ENCODE data around the gene NMNAT3. TPM values are rescaled to one million over a fixed set of nuclear protein-coding genes. Genes with fewer than 3 reads are reported as not detected.

Gene NMNAT3
- total RNA-seq, 1 donor from 2014 or later = 1.5 TPM

DNA sequence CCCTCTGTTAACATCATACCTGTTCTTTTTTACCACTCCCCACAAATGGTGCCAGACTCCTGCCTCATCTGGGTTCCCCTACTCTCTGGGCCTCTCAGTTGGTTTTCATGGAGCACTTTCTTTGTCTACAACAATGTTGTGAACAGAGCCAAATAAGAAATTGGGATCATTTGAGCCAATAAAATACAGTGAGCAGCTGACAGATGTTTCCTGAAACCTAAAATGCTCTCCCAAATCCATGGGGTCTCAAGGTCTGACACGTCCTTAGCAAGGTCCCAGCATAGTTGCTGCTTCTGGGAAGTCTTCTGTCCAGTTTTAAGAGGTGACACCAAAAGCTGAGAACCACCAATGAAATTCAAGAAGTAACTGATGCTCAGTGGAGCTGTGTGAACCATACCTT is 1.7 kb downstream of the NMNAT3 start:
- DNase-seq (ENCODE audit: low spot score) (no peak), ATAC-seq (no peak)

DNA sequence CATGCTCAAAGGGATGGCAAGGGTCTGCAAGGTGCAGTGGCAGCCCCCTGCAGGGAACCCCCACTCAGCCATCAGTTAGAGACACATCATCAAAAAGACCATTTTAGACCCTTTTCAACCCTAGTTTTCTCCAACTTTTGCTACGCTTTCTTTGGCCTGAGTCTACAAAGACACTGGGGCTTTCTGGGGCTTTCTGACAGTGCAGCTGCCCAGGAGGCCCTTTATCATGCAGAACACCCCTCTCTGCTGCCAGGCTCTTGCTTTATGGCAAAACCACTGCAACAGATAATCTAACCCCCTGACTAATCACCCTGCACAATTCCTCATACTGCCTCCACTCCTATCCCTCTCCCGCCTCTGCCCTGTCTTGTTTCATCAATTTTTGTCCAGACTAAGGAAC is 2.4 kb downstream of the NMNAT3 start:
- no peak for ATAC-seq
- DNase-seq (ENCODE audit: low spot score) = no peak

- ATAC-seq (no peak), DNase-seq (ENCODE audit: low spot score) (no peak)
Observed at GRCh38 chr3:139674571-139675260, 3.1 kb downstream of the NMNAT3 start.

GRCh38 chr3:139672884-139673283 is 4.9 kb downstream of the NMNAT3 start:
- no peak for ATAC-seq
- no peak for DNase-seq (ENCODE audit: low spot score)

GRCh38 chr3:139671863-139672646 is 5.7 kb downstream of the NMNAT3 start:
- DNase-seq (ENCODE audit: low spot score) (no peak), ATAC-seq (no peak)

DNA sequence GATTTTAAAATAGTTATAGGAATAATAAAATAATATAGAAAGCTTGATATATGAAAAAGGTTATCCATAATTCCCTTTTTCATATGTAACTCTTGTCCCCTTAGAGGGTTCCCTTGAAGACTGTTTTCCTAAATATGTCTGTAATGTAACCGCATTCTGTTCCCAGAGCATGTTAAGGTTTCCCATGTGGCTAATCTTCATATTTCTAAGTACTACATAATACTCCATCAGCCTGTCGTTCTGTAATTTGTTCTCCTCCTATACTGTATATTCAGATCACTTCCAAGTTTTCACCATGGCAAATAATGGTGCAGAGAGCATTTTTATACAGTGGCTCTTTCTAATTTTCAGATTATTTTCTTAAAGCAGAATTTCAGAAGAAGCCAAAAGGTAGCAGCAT is 6.7 kb downstream of the NMNAT3 start:
- DNase-seq (ENCODE audit: low spot score) (no peak), ATAC-seq (no peak)

DNA sequence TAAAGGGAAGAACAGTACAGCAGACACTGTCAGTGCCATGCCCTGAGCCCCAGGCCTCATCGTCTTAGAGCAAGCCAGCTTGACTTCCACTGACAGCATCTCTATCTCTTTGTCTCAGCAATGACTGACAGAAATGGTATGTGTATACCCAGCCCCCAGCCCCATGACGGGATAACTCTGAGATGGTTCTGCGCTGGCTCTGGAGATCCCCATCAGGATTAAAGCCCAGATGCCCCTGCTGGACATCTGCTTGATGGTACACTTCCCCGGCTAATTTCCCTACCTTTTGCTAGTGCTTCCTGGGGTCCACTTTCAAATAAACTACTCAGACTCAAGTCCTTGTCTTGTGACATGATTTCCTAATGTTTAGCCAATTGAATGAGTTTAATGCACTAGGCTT is 7.6 kb downstream of the NMNAT3 start:
- DNase-seq (ENCODE audit: low spot score) (no peak), ATAC-seq (no peak)

- no peak for DNase-seq (ENCODE audit: low spot score)
- no peak for ATAC-seq
Observed at GRCh38 chr3:139668332-139668731, 9.4 kb downstream of the NMNAT3 start.

GRCh38 chr3:139664958-139665357 is 12.8 kb downstream of the NMNAT3 start:
- DNase-seq (ENCODE audit: low spot score) = no peak
- ATAC-seq = no peak

DNA sequence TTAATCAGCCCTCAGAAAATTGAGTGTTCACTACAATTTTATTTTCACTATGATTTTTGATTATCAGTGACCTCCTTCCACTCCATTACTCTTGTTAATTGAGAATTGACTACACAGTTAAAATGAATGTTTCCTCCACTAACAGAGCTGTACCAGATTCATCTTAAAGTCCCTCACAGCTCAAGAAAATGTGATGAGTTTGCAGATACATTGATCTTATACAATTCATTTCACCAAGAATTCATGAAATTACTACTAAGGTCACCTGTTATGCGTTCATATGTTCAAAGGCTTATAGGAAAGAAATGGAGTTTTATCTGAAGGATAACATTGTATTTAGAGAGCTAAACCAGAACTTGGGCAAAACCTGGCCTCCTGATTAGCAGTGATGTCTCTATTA is 17.5 kb downstream of the NMNAT3 start:
- ATAC-seq = no peak
- DNase-seq (ENCODE audit: low spot score) = no peak

- no peak for ATAC-seq
- DNase-seq (ENCODE audit: low spot score) = no peak
Observed at GRCh38 chr3:139659511-139659910, 18.3 kb downstream of the NMNAT3 start.

- DNase-seq (ENCODE audit: low spot score) (no peak), ATAC-seq (no peak)
Observed at GRCh38 chr3:139657936-139658335, 19.8 kb downstream of the NMNAT3 start.

DNA sequence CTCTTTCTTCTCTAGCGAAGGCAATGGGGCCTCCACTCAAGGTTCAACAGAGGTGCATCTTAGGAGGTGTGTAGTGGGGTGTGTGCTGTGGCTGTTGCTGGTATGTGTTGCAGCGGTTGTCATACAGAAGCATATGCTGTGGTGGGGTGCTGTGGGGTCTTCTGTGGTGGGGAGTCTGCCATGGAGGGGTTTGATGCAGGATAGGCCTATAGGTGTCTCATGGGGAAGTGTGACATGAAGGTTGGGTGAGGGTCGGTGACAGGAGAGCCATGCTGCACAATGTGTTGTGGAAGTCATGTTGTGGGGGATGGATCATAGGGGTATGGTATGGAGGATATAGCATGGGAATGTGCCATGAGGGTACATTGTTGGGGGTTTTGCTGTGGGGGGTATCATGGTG is 20.3 kb downstream of the NMNAT3 start:
- DNase-seq (ENCODE audit: low spot score) (no peak), ATAC-seq (no peak)

DNA sequence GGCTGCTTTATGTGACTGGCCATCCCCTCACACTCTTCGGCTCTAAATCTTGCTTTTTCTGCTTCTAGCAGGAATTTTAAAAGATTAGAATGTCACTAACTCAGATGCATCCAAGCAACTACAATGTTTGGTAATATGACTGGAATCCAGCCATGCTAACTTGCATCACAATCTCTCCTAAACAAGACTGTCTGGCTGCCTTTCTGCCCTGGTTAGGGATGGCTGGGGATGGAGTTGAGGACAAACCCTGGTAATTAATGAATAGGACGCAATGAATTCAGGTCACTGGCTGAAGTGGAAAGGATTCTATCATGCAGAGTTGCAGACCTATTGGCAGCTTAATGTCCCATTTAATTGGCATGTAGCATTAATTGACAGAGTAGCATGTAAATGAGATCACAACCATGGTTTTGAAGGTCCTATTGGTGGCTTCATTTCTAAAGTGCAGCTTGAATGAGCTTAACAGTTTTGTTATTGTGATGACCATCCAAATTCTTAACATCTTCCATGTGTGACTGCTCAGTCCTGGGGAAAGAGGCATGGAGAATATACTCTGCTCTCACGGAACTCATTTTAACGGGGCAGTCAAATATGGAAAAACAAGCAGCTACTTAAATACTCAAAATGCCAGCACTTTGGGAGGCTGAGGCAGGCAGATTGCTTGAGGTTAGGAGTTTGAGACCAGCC is 21.7 kb downstream of the NMNAT3 start:
- ATAC-seq = peak; percentile 74
- no peak for DNase-seq (ENCODE audit: low spot score)

DNA sequence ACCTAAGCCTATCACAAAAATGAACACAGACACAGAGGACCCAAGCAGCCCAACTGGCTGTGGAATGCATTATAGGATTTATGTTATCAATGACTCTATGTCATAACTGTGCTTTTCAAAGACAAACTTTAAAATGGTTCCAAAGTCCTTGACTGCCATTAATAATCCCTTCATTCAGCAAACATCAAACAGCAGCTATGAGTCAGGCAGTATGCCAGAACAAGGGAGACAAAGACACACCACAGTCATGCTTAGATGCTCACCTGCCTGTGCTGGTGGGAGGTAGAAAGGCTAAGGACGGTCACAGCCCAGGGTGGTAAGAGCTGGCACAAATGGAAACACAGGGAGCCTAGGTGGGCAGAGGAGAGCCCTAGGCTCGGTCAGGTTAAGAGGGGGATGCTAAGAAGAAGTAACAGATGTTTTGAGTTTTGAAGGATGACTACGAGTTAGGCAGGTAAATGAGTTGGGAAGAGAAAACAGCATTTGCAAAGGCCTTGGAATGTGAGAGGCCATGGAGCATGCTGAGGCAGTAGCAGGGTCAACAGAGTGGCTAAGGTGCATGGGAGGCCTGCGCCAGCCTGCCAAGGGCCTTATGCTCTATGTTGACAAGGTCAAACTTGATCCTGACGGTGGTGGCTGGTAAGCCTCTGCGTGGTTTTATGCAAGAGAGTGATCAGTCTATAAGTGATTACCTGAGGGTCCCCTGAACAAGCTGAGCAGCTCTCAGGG is 23.0 kb downstream of the NMNAT3 start:
- DNase-seq (ENCODE audit: low spot score) (no peak), ATAC-seq (no peak)

DNA sequence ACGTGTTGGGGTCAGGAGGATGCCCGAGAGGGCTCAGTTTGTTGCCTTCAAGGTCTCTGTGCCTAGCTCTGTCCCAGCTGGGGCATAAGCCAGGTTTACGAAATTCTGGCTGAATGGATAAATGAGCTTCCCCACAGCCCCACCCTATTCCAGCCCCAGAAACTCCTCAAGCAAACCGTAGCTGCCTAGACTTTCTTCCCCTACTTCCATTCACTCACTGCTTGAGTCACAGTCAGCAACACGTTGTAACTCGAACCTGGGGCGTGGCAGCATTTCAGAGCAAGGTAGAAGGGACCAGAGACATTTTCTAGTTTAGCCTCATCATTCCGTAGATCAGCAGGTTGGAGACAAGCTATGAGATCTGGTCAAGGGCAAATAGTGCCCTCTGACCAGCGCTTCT is 24.2 kb downstream of the NMNAT3 start:
- no peak for ATAC-seq
- DNase-seq (ENCODE audit: low spot score) = no peak

GRCh38 chr3:139652561-139652960 is 25.2 kb downstream of the NMNAT3 start:
- DNase-seq (ENCODE audit: low spot score) (no peak), ATAC-seq (no peak)

DNA sequence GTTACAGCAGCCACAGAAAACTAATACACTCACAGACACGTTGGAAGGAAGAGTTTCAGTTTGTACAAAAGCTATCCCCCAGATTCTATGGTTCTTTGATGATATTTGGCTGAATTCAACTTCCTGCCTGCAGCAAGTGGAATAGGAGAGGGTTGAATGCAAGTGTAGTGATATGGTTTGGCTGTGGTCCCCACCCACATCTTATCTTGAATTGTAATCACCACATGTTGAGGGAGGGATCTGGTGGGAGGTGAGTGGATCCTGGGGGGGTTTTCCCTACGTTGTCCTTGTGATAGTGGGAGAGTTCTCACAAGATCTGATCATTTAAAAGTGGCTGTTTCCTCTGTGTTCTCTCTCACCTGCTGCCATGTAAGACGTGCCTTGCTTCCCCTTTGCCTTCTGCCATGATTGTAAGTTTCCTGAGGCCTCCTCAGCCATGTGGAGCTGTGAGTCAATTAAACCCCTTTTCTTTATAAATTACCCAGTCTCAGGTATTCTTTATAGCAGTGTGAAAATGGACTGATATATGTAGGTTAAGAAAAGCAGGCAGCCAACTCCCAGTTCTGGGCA is 29.8 kb downstream of the NMNAT3 start:
- no peak for DNase-seq (ENCODE audit: low spot score)

GRCh38 chr3:139646512-139646911 is 31.3 kb downstream of the NMNAT3 start:
- ATAC-seq (no peak), DNase-seq (ENCODE audit: low spot score) (no peak)

More for the DNA sequence above, 29.8 kb downstream of the NMNAT3 start:
- no peak for ATAC-seq

GRCh38 chr3:139642996-139643395 is 34.8 kb downstream of the NMNAT3 start:
- DNase-seq (ENCODE audit: low spot score) (no peak), ATAC-seq (no peak)

GRCh38 chr3:139640456-139640855 is 37.3 kb downstream of the NMNAT3 start:
- no peak for ATAC-seq

More at GRCh38 chr3:139640456-139640855, 37.3 kb downstream of the NMNAT3 start:
- no peak for DNase-seq (ENCODE audit: low spot score)
